Hepatocyte (in vitro differentiated cells): Measurements from ENCODE around the gene WFDC5. TPM values are rescaled to one million over a fixed set of nuclear protein-coding genes. Genes with fewer than 3 reads are reported as not detected.

Experiments
- DNase-seq: peaks from one replicate; pipeline ENCODE4 v3.0.0-alpha.2; 2016; ENCODE audit warnings: low spot score
- H2AFZ ChIP-seq: fragments of 200-600 bp; sonication (generic); 2 replicates; pipeline ENCODE4 v1.6.0; 2016; ENCODE audit warnings: antibody characterized with exemption, mild to moderate bottlenecking
- H3K27ac ChIP-seq: fragments of 200-600 bp; sonication (generic); 2 replicates; pipeline ENCODE4 v1.5.1; 2016; ENCODE audit warnings: mild to moderate bottlenecking
- H3K27me3 ChIP-seq: fragments of 200-600 bp; sonication (generic); 2 replicates; pipeline ENCODE4 v1.6.1; 2016
- H3K36me3 ChIP-seq: fragments of 200-600 bp; sonication (generic); replicated peaks from 2 replicates; pipeline ENCODE4 v1.5.1; 2016; ENCODE audit warnings: low read depth; ENCODE audit not compliant: insufficient read depth
- H3K4me1 ChIP-seq: fragments of 200-600 bp; sonication (generic); 2 replicates; pipeline ENCODE4 v1.5.1; 2016; ENCODE audit warnings: mild to moderate bottlenecking, moderate library complexity; ENCODE audit not compliant: insufficient read depth
- H3K4me2 ChIP-seq: fragments of 200-600 bp; sonication (generic); 2 replicates; pipeline ENCODE4 v1.6.0; 2016
- H3K4me3 ChIP-seq: fragments of 200-600 bp; sonication (generic); 2 replicates; pipeline ENCODE4 v1.5.1; 2016; ENCODE audit warnings: mild to moderate bottlenecking
- H3K79me2 ChIP-seq: fragments of 200-600 bp; sonication (generic); 2 replicates; pipeline ENCODE4 v1.6.0; 2017; ENCODE audit warnings: mild to moderate bottlenecking
- H3K9me2 ChIP-seq: fragments of 200-600 bp; sonication (generic); replicated peaks from 2 replicates; pipeline ENCODE4 v1.6.0; 2017; ENCODE audit warnings: mild to moderate bottlenecking; ENCODE audit not compliant: insufficient read depth
- H3K9me3 ChIP-seq: fragments of 200-600 bp; sonication (generic); 2 replicates; pipeline ENCODE4 v1.5.1; 2016; ENCODE audit warnings: low read depth, mild to moderate bottlenecking
- H4K20me1 ChIP-seq: fragments of 200-600 bp; sonication (generic); 2 replicates; pipeline ENCODE4 v1.6.0; 2016; ENCODE audit warnings: mild to moderate bottlenecking; ENCODE audit not compliant: insufficient read depth, poor library complexity, severe bottlenecking
- EZH2 ChIP-seq: fragments of 200-600 bp; sonication (generic); IDR thresholded peaks from 2 replicates; pipeline ENCODE4 v1.6.1; 2016; ENCODE audit warnings: antibody characterized with exemption, mild to moderate bottlenecking, borderline replicate concordance
- EZH2phosphoT487 ChIP-seq: fragments of 200-600 bp; sonication (generic); IDR thresholded peaks from one replicate; pipeline ENCODE4 v1.6.1; 2018; ENCODE audit warnings: antibody characterized with exemption, mild to moderate bottlenecking, low read depth, moderate library complexity; ENCODE audit not compliant: unreplicated experiment, severe bottlenecking
- WGBS: methylation state at CpG from one replicate; pipeline ENCODE4 v1.1.6; 2016; ENCODE audit warnings: low lambda C conversion rate; ENCODE audit errors: missing lambda C conversion rate; 5-methylcytosine and 5-hydroxymethylcytosine counted together
- polyA plus RNA-seq: library from polyadenylated mRNA; unstranded; fragments of >200 nt; fragmentation: Nextera tagmentation; extraction: Ambion mirVana; gene quantifications from 2 replicates; pipeline ENCODE4 v1.2.1, GENCODE V29; 2016
- total RNA-seq: library from RNA; depleted of rRNA; stranded (reverse); fragments of >200 nt; gene quantifications from 2 replicates; pipeline ENCODE4 v1.2.3, GENCODE V29; 2014
- TF ChIP-seq, protein P1 (sequence below): fragments of 200-600 bp; sonication (generic); IDR thresholded peaks from 2 replicates; pipeline ENCODE4 v1.5.1; 2016; ENCODE audit warnings: antibody characterized with exemption, mild to moderate bottlenecking; ENCODE audit not compliant: poor library complexity

Gene WFDC5
- total and polyA plus RNA-seq, 2 experiments from 2014 or later: 0.47 TPM; not detected in 1

- no peaks in the 10 kb centered on the region for H3K36me3 ChIP-seq
- H3K4me3 ChIP-seq: no peak overlapping the region
- H3K9me2 ChIP-seq: no peaks in the 10 kb centered on the region
- no peak for DNase-seq
- H4K20me1 ChIP-seq: no peaks in the 10 kb centered on the region
- H3K79me2 ChIP-seq: no peaks in the 10 kb centered on the region
- no peak overlapping the region for H3K27ac ChIP-seq
- no peak for TF ChIP-seq EZH2phosphoT487
- no peak for TF ChIP-seq EZH2
- TF ChIP-seq, protein P1, sequence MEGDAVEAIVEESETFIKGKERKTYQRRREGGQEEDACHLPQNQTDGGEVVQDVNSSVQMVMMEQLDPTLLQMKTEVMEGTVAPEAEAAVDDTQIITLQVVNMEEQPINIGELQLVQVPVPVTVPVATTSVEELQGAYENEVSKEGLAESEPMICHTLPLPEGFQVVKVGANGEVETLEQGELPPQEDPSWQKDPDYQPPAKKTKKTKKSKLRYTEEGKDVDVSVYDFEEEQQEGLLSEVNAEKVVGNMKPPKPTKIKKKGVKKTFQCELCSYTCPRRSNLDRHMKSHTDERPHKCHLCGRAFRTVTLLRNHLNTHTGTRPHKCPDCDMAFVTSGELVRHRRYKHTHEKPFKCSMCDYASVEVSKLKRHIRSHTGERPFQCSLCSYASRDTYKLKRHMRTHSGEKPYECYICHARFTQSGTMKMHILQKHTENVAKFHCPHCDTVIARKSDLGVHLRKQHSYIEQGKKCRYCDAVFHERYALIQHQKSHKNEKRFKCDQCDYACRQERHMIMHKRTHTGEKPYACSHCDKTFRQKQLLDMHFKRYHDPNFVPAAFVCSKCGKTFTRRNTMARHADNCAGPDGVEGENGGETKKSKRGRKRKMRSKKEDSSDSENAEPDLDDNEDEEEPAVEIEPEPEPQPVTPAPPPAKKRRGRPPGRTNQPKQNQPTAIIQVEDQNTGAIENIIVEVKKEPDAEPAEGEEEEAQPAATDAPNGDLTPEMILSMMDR: no peak
- no peaks in the 10 kb centered on the region for H3K4me1 ChIP-seq
- no peak overlapping the region for H2AFZ ChIP-seq
- no peaks in the 10 kb centered on the region for H3K27me3 ChIP-seq
- H3K4me2 ChIP-seq: no peak overlapping the region
- no peaks in the 10 kb centered on the region for H3K9me3 ChIP-seq
- WGBS: 100% methylated on average over 1 of the region's 1 CpG
Observed at GRCh38 chr20:45072066-45072465, 42.9 kb downstream of the WFDC5 start.

DNA sequence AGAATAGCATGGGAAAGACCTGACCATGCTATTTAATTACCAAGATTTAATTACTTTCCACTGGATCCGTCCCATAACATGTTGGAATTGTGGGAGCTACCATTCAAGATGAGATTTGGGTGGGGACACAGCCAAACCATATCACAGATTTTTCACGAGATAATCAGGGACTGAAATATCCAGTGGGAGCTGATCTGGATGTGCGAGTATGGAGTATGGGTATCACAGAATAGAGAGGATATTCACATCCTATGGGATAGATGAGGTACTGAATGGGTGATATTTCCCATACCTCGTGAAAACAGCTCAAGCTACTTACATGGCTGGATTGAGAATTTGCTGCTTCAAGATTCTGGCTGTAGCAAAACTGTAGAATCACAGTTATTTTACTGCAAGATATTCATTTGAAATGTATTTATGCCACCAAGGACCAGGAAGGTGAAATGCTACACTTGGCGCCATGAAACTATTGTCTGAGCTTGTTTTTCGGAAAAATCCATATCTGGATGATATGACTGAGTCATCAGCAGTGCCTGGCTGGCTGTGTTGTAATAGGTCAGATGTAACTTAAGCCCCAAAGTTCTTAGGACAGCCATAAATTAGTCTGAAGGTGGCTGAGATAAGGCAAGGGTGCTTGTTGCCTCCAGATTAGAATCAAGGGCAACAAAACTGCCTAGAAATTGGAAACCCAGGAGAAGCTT is 43.9 kb downstream of the WFDC5 start:
- DNase-seq: peak; percentile 22
- no peaks in the 10 kb centered on the region for H3K27me3 ChIP-seq
- no peak overlapping the region for H3K4me3 ChIP-seq
- H3K4me2 ChIP-seq: no peak overlapping the region
- peaks cover 8% of the 10 kb centered on the region for H3K79me2 ChIP-seq
- no peaks in the 10 kb centered on the region for H3K9me3 ChIP-seq
- no peaks in the 10 kb centered on the region for H3K9me2 ChIP-seq
- WGBS: 88% methylated on average over 6 of the region's 6 CpGs
- H3K27ac ChIP-seq: peak overlapping the region; percentile 58
- no peaks in the 10 kb centered on the region for H4K20me1 ChIP-seq
- H3K4me1 ChIP-seq: peaks cover 5% of the 10 kb centered on the region
- no peak overlapping the region for H2AFZ ChIP-seq
- TF ChIP-seq EZH2phosphoT487 (no peak), EZH2 (no peak)
- TF ChIP-seq, protein P1: no peak
- H3K36me3 ChIP-seq: no peaks in the 10 kb centered on the region

- Histone ChIP-seq H3K27ac (peak overlapping the region; percentile 48), H3K9me3 (no peaks in the 10 kb centered on the region), H3K4me2 (no peak overlapping the region), H3K9me2 (no peaks in the 10 kb centered on the region), H3K36me3 (no peaks in the 10 kb centered on the region), H3K4me1 (peaks cover 5% of the 10 kb centered on the region), H3K4me3 (no peak overlapping the region), H2AFZ (no peak overlapping the region), H3K27me3 (no peaks in the 10 kb centered on the region), H3K79me2 (peaks cover 16% of the 10 kb centered on the region), H4K20me1 (no peaks in the 10 kb centered on the region)
- WGBS: 32% methylated on average over 1 of the region's 1 CpG
- TF ChIP-seq EZH2: no peak
- TF ChIP-seq, protein P1: no peak
- no peak for TF ChIP-seq EZH2phosphoT487
- no peak for DNase-seq
Observed at GRCh38 chr20:45069261-45069660, 45.7 kb downstream of the WFDC5 start.

GRCh38 chr20:45067558-45067957 is 47.4 kb downstream of the WFDC5 start:
- Histone ChIP-seq H3K36me3 (no peaks in the 10 kb centered on the region), H2AFZ (no peak overlapping the region), H4K20me1 (no peaks in the 10 kb centered on the region), H3K9me2 (no peaks in the 10 kb centered on the region), H3K79me2 (peaks cover 16% of the 10 kb centered on the region), H3K4me3 (no peak overlapping the region), H3K4me1 (peaks cover 5% of the 10 kb centered on the region), H3K27ac (no peak overlapping the region), H3K4me2 (no peak overlapping the region), H3K27me3 (no peaks in the 10 kb centered on the region), H3K9me3 (no peaks in the 10 kb centered on the region)
- WGBS: 65% methylated on average over 2 of the region's 2 CpGs
- DNase-seq: no peak
- TF ChIP-seq, protein P1: no peak
- TF ChIP-seq EZH2: no peak
- no peak for TF ChIP-seq EZH2phosphoT487
